Measurements from ENCODE around the gene HOXC9. TPM values are rescaled to one million over a fixed set of nuclear protein-coding genes. Genes with fewer than 3 reads are reported as not detected.

Gene HOXC9
- total and polyA plus RNA-seq, 4 donors = not detected

DNA sequence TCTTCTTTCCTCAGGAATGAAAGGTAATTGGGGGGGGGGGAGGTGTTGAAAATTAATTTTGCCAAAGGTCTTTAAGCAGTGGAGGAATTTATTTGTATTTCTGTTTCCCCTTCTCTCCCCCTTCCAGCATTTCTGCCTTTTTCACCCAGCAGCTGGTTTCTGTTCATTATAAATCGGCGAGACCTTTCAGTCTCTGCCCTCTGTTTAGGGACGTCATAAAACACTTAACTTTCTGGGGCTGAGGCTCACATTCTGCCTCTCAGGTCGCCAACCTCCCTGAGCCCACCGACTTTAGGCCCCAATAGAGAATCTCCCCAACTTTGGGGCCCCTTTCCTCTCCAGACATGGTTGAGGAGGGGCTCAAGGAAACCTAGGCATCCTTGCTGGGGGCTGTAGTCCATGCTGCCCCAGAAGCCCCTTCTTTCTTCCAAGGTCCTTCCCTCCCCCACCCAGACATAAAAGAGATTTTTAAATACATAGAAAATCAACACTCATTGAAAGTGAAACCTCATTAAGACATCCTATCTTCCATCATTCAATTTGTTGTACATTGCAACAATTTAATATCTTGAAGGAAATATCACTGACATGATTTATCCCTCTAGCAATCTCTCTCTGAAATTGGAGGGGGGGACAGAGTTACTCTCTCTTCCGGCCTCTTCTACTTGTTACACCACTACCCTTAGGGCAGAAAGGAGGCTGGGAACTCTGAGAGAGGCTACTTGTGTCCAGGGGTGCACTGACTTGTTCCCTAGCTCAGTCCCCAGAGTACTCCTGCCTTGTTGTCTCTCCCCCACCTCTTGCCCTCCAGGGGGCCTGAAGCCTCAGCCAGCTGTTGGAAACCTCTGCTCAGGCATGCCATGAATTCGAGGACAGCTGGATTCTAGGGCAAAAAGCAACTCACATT, 25.8 kb downstream of the HOXC9 start:
- H3K36me3 ChIP-seq (ENCODE audit: control insufficient read depth in 4 of 4, insufficient read depth in 3 of 4, low read depth in 1 of 4, low read length in 3 of 4) = no peaks in the 10 kb centered on the region
- peaks cover 12 to 41% (median 28%) of the 10 kb centered on the region in 4 donors for H3K27me3 ChIP-seq (ENCODE audit: control insufficient read depth in 4 of 4, insufficient read depth in 4 of 4, low read length in 3 of 4)
- TF ChIP-seq, protein P1, sequence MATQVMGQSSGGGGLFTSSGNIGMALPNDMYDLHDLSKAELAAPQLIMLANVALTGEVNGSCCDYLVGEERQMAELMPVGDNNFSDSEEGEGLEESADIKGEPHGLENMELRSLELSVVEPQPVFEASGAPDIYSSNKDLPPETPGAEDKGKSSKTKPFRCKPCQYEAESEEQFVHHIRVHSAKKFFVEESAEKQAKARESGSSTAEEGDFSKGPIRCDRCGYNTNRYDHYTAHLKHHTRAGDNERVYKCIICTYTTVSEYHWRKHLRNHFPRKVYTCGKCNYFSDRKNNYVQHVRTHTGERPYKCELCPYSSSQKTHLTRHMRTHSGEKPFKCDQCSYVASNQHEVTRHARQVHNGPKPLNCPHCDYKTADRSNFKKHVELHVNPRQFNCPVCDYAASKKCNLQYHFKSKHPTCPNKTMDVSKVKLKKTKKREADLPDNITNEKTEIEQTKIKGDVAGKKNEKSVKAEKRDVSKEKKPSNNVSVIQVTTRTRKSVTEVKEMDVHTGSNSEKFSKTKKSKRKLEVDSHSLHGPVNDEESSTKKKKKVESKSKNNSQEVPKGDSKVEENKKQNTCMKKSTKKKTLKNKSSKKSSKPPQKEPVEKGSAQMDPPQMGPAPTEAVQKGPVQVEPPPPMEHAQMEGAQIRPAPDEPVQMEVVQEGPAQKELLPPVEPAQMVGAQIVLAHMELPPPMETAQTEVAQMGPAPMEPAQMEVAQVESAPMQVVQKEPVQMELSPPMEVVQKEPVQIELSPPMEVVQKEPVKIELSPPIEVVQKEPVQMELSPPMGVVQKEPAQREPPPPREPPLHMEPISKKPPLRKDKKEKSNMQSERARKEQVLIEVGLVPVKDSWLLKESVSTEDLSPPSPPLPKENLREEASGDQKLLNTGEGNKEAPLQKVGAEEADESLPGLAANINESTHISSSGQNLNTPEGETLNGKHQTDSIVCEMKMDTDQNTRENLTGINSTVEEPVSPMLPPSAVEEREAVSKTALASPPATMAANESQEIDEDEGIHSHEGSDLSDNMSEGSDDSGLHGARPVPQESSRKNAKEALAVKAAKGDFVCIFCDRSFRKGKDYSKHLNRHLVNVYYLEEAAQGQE (IDR thresholded peaks at IDR 0.05) = no peak
- no peaks in the 10 kb centered on the region for H3K9me3 ChIP-seq (ENCODE audit: control insufficient read depth in 4 of 4, low read length in 3 of 4)
- WGBS = 17% methylated on average over 7 of the region's 7 CpGs
- H3K27ac ChIP-seq (ENCODE audit: low read depth in 1 of 2, low read length in 2 of 2) = no peak overlapping the region
- H3K9ac ChIP-seq (ENCODE audit: low read depth in 1 of 2, low read length in 2 of 2) = no peak overlapping the region
- no peak overlapping the region for H3K4me3 ChIP-seq (ENCODE audit: low read depth in 1 of 3, low read length in 3 of 3)
- no peak for DNase-seq (ENCODE audit: low spot score)
- peaks cover 0 to 6% (median 1%) of the 10 kb centered on the region in 4 donors for H3K4me1 ChIP-seq (ENCODE audit: control insufficient read depth in 4 of 4, insufficient read depth in 4 of 4, low read length in 3 of 4)

DNA sequence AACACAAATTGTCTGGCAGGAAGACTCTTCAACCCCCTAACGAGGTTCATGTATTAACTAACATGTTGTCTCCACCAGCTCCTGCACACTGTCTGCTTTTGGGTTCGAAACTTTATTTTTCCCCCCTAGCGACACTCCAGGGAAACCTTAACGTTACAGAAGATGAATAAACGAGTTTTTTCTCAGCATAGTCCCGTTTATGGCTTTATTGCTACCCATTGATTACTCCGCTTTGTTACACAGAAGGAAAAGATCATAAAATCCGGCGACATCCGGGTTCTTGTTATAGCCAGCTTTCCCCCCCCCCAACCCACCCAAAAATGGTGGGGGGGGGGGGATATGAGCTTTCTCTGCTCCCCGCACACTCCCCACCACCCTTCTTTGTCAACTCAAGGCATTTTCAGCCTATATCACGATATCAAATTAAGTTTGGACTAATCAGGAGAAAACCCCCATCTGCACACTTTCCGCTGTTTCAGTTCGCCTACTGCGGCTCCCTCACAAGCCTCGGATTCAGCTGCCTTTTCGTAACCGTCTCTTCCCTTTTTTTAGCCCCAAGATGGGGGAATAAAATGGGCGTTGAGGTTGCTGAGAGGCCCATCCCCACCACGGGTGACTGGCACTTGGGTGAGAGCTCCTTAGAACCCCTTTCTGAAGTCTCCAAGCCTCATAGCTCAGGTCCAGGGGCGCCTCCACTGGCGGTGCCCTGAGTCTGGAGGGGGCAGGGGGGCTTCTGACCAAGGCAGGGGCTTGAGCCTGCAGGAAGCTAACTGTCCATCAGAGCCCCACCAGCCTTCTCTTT, 26.9 kb downstream of the HOXC9 start:
- Histone ChIP-seq H3K9ac (ENCODE audit: low read depth in 1 of 2, low read length in 2 of 2) (no peak overlapping the region), H3K9me3 (ENCODE audit: control insufficient read depth in 4 of 4, low read length in 3 of 4) (no peaks in the 10 kb centered on the region), H3K27ac (ENCODE audit: low read depth in 1 of 2, low read length in 2 of 2) (no peak overlapping the region), H3K27me3 (ENCODE audit: control insufficient read depth in 4 of 4, insufficient read depth in 4 of 4, low read length in 3 of 4) (peaks cover 10 to 37% (median 27%) of the 10 kb centered on the region in 4 donors), H3K4me3 (ENCODE audit: low read depth in 1 of 3, low read length in 3 of 3) (no peak overlapping the region), H3K36me3 (ENCODE audit: control insufficient read depth in 4 of 4, insufficient read depth in 3 of 4, low read depth in 1 of 4, low read length in 3 of 4) (no peaks in the 10 kb centered on the region), H3K4me1 (ENCODE audit: control insufficient read depth in 4 of 4, insufficient read depth in 4 of 4, low read length in 3 of 4) (peaks cover 0 to 12% (median 4%) of the 10 kb centered on the region in 4 donors)
- TF ChIP-seq, protein P2, sequence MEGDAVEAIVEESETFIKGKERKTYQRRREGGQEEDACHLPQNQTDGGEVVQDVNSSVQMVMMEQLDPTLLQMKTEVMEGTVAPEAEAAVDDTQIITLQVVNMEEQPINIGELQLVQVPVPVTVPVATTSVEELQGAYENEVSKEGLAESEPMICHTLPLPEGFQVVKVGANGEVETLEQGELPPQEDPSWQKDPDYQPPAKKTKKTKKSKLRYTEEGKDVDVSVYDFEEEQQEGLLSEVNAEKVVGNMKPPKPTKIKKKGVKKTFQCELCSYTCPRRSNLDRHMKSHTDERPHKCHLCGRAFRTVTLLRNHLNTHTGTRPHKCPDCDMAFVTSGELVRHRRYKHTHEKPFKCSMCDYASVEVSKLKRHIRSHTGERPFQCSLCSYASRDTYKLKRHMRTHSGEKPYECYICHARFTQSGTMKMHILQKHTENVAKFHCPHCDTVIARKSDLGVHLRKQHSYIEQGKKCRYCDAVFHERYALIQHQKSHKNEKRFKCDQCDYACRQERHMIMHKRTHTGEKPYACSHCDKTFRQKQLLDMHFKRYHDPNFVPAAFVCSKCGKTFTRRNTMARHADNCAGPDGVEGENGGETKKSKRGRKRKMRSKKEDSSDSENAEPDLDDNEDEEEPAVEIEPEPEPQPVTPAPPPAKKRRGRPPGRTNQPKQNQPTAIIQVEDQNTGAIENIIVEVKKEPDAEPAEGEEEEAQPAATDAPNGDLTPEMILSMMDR (IDR thresholded peaks at IDR 0.05; ENCODE audit: low read depth, low read length, missing input control) = no peak
- TF ChIP-seq EGR1 (IDR thresholded peaks at IDR 0.05; ENCODE audit: low read depth in 2 of 2) (no peak), FOXA2 (IDR thresholded peaks at IDR 0.05) (no peak), RAD21 (IDR thresholded peaks at IDR 0.05) (no peak), HNF4G (IDR thresholded peaks at IDR 0.05) (no peak), HNF4A (conservative IDR thresholded peaks at IDR 0.05) (no peak), SP1 (IDR thresholded peaks at IDR 0.05) (no peak), NR2F2 (IDR thresholded peaks at IDR 0.05) (no peak), GABPA (IDR thresholded peaks at IDR 0.05 in 1 of 2, conservative IDR thresholded peaks at IDR 0.05 in 1 of 2) (no peak), RXRA (IDR thresholded peaks at IDR 0.05) (no peak), FOXA1 (IDR thresholded peaks at IDR 0.05) (no peak), YY1 (IDR thresholded peaks at IDR 0.05) (no peak)
- TF ChIP-seq, protein P3, sequence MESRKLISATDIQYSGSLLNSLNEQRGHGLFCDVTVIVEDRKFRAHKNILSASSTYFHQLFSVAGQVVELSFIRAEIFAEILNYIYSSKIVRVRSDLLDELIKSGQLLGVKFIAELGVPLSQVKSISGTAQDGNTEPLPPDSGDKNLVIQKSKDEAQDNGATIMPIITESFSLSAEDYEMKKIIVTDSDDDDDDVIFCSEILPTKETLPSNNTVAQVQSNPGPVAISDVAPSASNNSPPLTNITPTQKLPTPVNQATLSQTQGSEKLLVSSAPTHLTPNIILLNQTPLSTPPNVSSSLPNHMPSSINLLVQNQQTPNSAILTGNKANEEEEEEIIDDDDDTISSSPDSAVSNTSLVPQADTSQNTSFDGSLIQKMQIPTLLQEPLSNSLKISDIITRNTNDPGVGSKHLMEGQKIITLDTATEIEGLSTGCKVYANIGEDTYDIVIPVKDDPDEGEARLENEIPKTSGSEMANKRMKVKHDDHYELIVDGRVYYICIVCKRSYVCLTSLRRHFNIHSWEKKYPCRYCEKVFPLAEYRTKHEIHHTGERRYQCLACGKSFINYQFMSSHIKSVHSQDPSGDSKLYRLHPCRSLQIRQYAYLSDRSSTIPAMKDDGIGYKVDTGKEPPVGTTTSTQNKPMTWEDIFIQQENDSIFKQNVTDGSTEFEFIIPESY (IDR thresholded peaks at IDR 0.05) = no peak
- TF ChIP-seq, protein P4, sequence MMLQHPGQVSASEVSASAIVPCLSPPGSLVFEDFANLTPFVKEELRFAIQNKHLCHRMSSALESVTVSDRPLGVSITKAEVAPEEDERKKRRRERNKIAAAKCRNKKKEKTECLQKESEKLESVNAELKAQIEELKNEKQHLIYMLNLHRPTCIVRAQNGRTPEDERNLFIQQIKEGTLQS (IDR thresholded peaks at IDR 0.05) = no peak
- TF ChIP-seq, protein P5, sequence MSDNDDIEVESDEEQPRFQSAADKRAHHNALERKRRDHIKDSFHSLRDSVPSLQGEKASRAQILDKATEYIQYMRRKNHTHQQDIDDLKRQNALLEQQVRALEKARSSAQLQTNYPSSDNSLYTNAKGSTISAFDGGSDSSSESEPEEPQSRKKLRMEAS (IDR thresholded peaks at IDR 0.05) = no peak
- 11% methylated on average over 22 of the region's 22 CpGs for WGBS
- no peak for DNase-seq (ENCODE audit: low spot score)

Data from liver (tissue), 9 donors.